NB4 (cell line): ENCODE measurements around the gene SV2C.

Experiments used
- DNase-seq: peaks from one replicate; pipeline ENCODE4 v3.0.0; 2010; ENCODE audit warnings: low read depth
- H3K4me3 ChIP-seq: one replicate; pipeline ENCODE4 v1.5.1; 2011; ENCODE audit warnings: mild to moderate bottlenecking, low read depth, low read length, moderate library complexity
- CTCF ChIP-seq: IDR thresholded peaks from one replicate; pipeline ENCODE4 v1.5.1; 2012; ENCODE audit warnings: low read depth, low read length
- MAX ChIP-seq: IDR thresholded peaks from 2 replicates; pipeline ENCODE4 v1.6.1; 2011; ENCODE audit warnings: low read depth, low read length
- MYC ChIP-seq: IDR thresholded peaks from 2 replicates; pipeline ENCODE4 v1.6.1; 2011; ENCODE audit warnings: low read depth, low read length
- POLR2A ChIP-seq: IDR thresholded peaks from 2 replicates; pipeline ENCODE4 v1.6.1; 2011; ENCODE audit warnings: mild to moderate bottlenecking; ENCODE audit not compliant: insufficient read length; ENCODE audit errors: extremely low read depth

The SV2C gene

GRCh38 chr5:76062502-76063041 lies 20.6 kb upstream of the SV2C start:
- DNase-seq: no peak
- TF ChIP-seq CTCF (no peak), MYC (no peak), POLR2A (no peak), MAX (no peak)

GRCh38 chr5:76065258-76065657 lies 17.9 kb upstream of the SV2C start:
- H3K4me3 ChIP-seq: no peak overlapping the region
- TF ChIP-seq MAX (no peak), POLR2A (no peak), MYC (no peak), CTCF (no peak)
- DNase-seq: no peak

More at GRCh38 chr5:76062502-76063041, 20.6 kb upstream of the SV2C start:
- no peak overlapping the region for H3K4me3 ChIP-seq

GRCh38 chr5:76069061-76069735 lies 14.0 kb upstream of the SV2C start:
- no peak overlapping the region for H3K4me3 ChIP-seq
- no peak for TF ChIP-seq MAX
- TF ChIP-seq POLR2A: no peak
- TF ChIP-seq MYC: no peak
- no peak for TF ChIP-seq CTCF
- no peak for DNase-seq

GRCh38 chr5:76074487-76075065 lies 8.6 kb upstream of the SV2C start:
- no peak overlapping the region for H3K4me3 ChIP-seq
- DNase-seq: peak; percentile 36
- TF ChIP-seq MAX (no peak), CTCF (peak; percentile 79), POLR2A (no peak), MYC (no peak)

- H3K4me3 ChIP-seq: no peak overlapping the region
- TF ChIP-seq CTCF: no peak
- no peak for TF ChIP-seq MYC
- no peak for TF ChIP-seq MAX
- no peak for TF ChIP-seq POLR2A
- DNase-seq: no peak
These were observed 1.1 kb upstream of the SV2C start for GRCh38 chr5:76081811-76082771.
